Cerebellar cortex (tissue), 1 donor: ENCODE data around the gene NPLOC4.

Source experiments
- DNase-seq: peaks from one replicate; pipeline ENCODE4 v3.0.0-alpha.2; 2015; ENCODE audit warnings: low spot score

The NPLOC4 gene

DNA sequence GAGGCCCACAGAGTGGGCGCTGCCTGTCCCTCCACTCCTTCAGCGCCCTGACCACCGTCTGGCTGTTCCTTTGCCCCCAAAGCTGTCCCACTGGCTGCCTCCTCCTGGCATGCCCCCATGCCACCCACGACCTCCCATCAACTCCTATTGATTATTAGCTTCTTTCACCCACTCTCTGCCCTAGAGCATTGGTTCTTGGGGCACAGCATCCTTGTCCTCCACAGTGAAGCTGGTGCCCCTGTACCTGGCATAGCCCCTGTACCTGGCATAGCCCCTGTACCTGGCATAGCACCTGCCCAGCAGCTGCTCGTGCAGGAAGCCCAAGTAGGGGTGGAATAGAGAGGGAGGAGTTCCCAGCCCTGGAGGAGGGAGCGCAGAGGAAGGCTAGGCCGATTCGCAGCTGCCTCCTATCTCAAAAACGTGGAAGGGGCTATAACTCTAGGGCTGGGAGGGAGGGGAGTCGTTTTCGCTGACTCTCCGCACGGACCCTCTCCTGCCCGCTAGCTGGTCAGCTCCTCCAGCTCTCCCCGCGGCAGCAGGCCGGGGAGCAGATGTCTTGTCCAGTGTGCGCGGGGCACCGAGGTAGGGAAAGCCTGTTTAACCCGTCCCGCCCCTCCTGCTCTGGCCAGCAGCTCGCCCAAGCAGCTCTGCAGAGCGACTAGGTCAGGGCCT is 118.7 kb downstream of the NPLOC4 start:
- DNase-seq: no peak

GRCh38 chr17:81517339-81518112 is 119.4 kb downstream of the NPLOC4 start:
- DNase-seq: no peak

GRCh38 chr17:81517009-81517338 is 119.9 kb downstream of the NPLOC4 start:
- DNase-seq: no peak

- no peak for DNase-seq
These were observed 120.5 kb downstream of the NPLOC4 start for GRCh38 chr17:81516439-81516838.

GRCh38 chr17:81515530-81516041 is 121.3 kb downstream of the NPLOC4 start:
- DNase-seq: no peak

GRCh38 chr17:81514739-81515529 is 122.0 kb downstream of the NPLOC4 start:
- peak; percentile 58 for DNase-seq

- no peak for DNase-seq
These were observed 122.5 kb downstream of the NPLOC4 start for GRCh38 chr17:81514489-81514738.

- peak; percentile 75 for DNase-seq
These were observed 123.0 kb downstream of the NPLOC4 start for GRCh38 chr17:81513753-81514488.

GRCh38 chr17:81513372-81513752 is 123.5 kb downstream of the NPLOC4 start:
- DNase-seq: peak; percentile 77

GRCh38 chr17:81512562-81513371 is 124.1 kb downstream of the NPLOC4 start, which contains the start of gene ACTG1:
TSS of gene ACTG1 (minus strand) at chr17:81512799. CDS start at chr17:81512354, 445 bp downstream.
- DNase-seq: peak; percentile 88

DNA sequence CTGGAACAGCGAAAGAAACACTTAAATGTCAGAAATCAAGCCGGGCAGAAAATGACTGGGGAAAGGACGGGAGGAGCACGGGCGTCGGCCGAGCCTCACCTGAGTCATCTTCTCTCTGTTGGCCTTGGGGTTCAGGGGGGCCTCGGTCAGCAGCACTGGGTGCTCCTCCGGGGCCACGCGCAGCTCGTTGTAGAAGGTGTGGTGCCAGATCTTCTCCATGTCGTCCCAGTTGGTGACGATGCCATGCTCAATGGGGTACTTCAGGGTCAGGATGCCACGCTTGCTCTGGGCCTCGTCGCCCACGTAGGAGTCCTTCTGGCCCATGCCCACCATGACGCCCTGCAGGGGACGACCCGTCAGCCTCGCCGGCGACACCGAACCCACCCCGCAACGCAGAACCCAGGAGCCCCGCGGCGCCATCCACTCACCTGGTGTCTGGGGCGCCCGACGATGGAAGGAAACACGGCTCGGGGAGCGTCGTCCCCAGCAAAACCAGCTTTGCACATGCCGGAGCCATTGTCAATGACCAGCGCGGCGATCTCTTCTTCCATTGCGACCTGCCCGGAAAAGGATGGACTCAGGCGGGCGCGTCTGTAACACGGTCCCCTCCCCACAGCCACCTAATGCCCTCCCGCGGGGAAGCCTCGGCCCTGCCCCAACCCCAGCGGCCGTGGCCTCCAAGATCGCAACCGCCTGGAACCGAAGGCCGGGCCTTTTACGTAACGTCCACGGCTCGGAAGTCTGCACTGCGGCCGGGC is 124.9 kb downstream of the NPLOC4 start:
- DNase-seq: no peak

DNA sequence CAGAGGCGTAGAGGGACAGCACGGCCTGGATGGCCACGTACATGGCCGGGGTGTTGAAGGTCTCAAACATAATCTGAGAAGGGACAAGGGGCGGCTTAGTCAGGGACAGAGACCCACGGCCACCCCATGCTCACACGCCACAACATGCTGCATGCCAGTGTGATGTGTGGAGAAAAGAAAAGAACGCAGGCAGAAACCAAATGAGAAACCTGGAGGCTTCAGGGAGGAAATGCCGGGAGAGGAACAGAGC is 125.4 kb downstream of the NPLOC4 start:
- DNase-seq: no peak

GRCh38 chr17:81510785-81511553 is 125.9 kb downstream of the NPLOC4 start:
- DNase-seq: no peak

DNA sequence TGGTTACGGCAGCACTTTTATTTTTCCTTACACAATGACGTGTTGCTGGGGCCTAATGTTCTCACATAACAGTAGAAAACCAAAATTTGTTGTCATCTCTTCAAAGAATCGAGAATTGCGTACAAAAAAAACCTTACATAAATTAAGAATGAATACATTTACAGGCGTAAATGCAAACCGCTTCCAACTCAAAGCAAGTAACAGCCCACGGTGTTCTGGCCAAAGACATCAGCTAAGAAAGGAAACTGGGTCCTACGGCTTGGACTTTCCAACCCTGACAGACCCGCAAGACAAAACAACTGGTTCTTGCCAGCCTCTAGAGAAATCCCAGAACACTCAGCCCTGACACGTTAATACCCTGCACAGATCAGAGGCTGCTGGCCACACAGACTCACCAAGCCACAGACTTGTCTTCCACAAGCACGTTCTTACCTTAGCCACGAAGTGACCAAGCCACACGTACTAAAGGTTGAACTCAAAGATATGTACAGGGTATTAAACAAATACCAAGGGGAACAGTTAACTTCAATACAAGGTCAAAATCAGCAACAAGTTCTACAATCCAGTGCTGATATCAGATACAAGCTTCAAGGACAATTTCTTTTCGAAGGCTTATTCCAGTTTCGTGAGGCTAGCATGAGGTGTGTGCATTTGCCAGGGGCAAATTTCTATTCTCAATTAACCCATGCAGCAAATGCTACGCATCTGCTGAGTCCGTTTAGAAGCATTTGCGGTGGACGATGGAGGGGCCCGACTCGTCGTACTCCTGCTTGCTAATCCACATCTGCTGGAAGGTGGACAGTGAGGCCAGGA is 126.7 kb downstream of the NPLOC4 start:
- no peak for DNase-seq

- DNase-seq: peak; percentile 63
These were observed 127.5 kb downstream of the NPLOC4 start for GRCh38 chr17:81509207-81509971.

DNA sequence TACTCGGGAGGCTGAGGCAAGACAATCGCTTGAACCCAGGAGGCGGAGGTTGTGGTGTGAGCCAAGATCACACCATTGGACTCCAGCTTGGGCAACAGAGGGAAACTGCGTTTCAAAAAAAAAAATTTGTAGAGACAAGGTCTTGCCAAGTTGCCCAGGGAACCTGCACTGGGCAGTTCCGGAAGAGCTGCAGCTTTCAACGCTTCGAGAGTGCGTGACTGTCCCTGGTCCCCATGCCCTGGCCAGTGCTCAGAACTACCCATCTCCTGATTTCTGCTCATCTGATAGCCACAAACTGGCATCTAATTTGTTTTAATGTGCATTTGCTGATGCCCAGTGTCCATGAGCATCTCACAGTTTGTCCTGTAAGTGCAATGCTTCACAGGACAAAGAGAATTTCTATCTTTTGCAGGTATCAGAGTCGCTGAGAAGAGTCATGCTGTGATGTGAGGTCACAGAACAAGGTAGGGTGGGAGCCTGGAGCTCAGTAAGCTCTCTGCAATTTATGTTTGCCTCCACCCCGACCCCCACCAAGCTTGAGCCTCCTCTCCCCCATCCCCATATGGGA is 128.2 kb downstream of the NPLOC4 start:
- DNase-seq: peak; percentile 63
